HepG2 (cell line): ENCODE results near the gene KLF6. TPM values are rescaled to one million over a fixed set of nuclear protein-coding genes. Genes with fewer than 3 reads are reported as not detected.

Experiments used
- GRHL1 ChIP-seq: sonication (generic); formaldehyde crosslinking; conservative IDR thresholded peaks from 2 replicates; pipeline ENCODE4 v1.8.0; 2022; ENCODE audit warnings: missing genetic modification reagents
- HCFC1 ChIP-seq: fragments of 150-350 bp; IDR thresholded peaks from 2 replicates; pipeline ENCODE4 v1.6.1; 2014; ENCODE audit warnings: low read depth, low read length
- HIVEP1 ChIP-seq: sonication (generic); formaldehyde crosslinking; IDR thresholded peaks from 2 replicates; pipeline ENCODE4 v1.4.0; 2020; ENCODE audit warnings: mild to moderate bottlenecking, missing genetic modification reagents
- KAT8 ChIP-seq: IDR thresholded peaks from 2 replicates; pipeline ENCODE4 v1.6.1; 2016; ENCODE audit warnings: missing genetic modification reagents, missing compliant biosample characterization
- KDM5A ChIP-seq: fragments of 200-600 bp; sonication (generic); IDR thresholded peaks from 2 replicates; pipeline ENCODE4 v1.7.0; 2018; ENCODE audit warnings: antibody characterized with exemption, mild to moderate bottlenecking, low read length, borderline replicate concordance
- KLF15 ChIP-seq: sonication (generic); formaldehyde crosslinking; IDR thresholded peaks from 2 replicates; pipeline ENCODE4 v1.8.1; 2023; ENCODE audit warnings: borderline replicate concordance, mild to moderate bottlenecking, inconsistent platforms, missing genetic modification reagents, mixed read lengths
- MTA1 ChIP-seq: sonication (generic); formaldehyde crosslinking; IDR thresholded peaks from 2 replicates; pipeline ENCODE4 v1.4.0; 2020; ENCODE audit warnings: missing genetic modification reagents, mild to moderate bottlenecking, borderline replicate concordance
- MTF2 ChIP-seq: sonication (generic); formaldehyde crosslinking; IDR thresholded peaks from 2 replicates; pipeline ENCODE4 v1.5.0; 2020; ENCODE audit warnings: missing genetic modification reagents, borderline replicate concordance
- RARG ChIP-seq: sonication (generic); formaldehyde crosslinking; IDR thresholded peaks from 2 replicates; pipeline ENCODE4 v1.4.0; 2020; ENCODE audit warnings: low read depth, mild to moderate bottlenecking, missing genetic modification reagents
- RFX3 ChIP-seq: IDR thresholded peaks from 2 replicates; pipeline ENCODE4 v1.6.1; 2016; ENCODE audit warnings: missing biosample characterization, missing genetic modification reagents
- ZNF205 ChIP-seq: IDR thresholded peaks from 2 replicates; pipeline ENCODE4 v1.6.1; 2018; ENCODE audit warnings: missing biosample characterization, missing genetic modification reagents
- ZNF318 ChIP-seq: sonication (generic); formaldehyde crosslinking; IDR thresholded peaks from 2 replicates; pipeline ENCODE4 v1.4.0; 2020; ENCODE audit warnings: mild to moderate bottlenecking, missing genetic modification reagents
- ZNF367 ChIP-seq: sonication (generic); formaldehyde crosslinking; IDR thresholded peaks from 2 replicates; pipeline ENCODE4 v1.4.0; 2020; ENCODE audit warnings: missing genetic modification reagents, borderline replicate concordance
- ZNF513 ChIP-seq: sonication (generic); formaldehyde crosslinking; conservative IDR thresholded peaks from 2 replicates; pipeline ENCODE4 v1.5.0; 2020; ENCODE audit warnings: missing genetic modification reagents
- polyA plus RNA-seq, 8 experiments: library from polyadenylated mRNA; depleted of rRNA in 3 of 8; stranded (reverse) in 7 of 8; unstranded in 1 of 8; fragments of >200 nt; fragmentation: Illumina TruSeq in 4 of 8; extraction: Trizol in 4 of 8; gene quantifications; 2 replicates each; pipeline versions ENCODE4 v1.2.1 to v1.2.3, GENCODE V29; 2011 to 2016; ENCODE audit warnings: low read depth in 4 of 8, missing spikeins in 1 of 8, mixed read lengths in 1 of 8; ENCODE audit not compliant: insufficient read depth in 1 of 8
- total RNA-seq, 5 experiments: library from RNA; depleted of rRNA; stranded (reverse); fragments of >200 nt; fragmentation: Illumina TruSeq; extraction: Trizol; gene quantifications; 2 replicates each; pipeline ENCODE4 v1.2.3, GENCODE V29; 2016; ENCODE audit warnings: low read depth in 1 of 5
- TF ChIP-seq, protein P1 (sequence below): sonication (generic); formaldehyde crosslinking; IDR thresholded peaks from 2 replicates; pipeline ENCODE4 v1.4.0; 2020; ENCODE audit warnings: missing genetic modification reagents

The KLF6 gene
- total and polyA plus RNA-seq, 2 of the 13 experiments (the other 11 are each of a cell fraction or from before 2014, with no cell fraction given), result 27.0 to 71.9 TPM

- TF ChIP-seq ZNF513 (CRISPR knock-in tag) (0 out of 2 replicates have a peak, but pooled peaks have one; percentile 3), HCFC1 (no peak), HIVEP1 (CRISPR knock-in tag) (no peak; the same call in 1 of the 2 replicates), ZNF205 (CRISPR knock-in tag) (no peak), ZNF318 (no peak), MTF2 (no peak), KLF15 (CRISPR knock-in tag) (no peak), GRHL1 (no peak), RFX3 (no peak), MTA1 (CRISPR knock-in tag) (no peak; the same call in 1 of the 2 replicates), ZNF367 (CRISPR knock-in tag) (no peak), KDM5A (no peak), RARG (CRISPR knock-in tag) (no peak), KAT8 (CRISPR knock-in tag) (no peak)
- TF ChIP-seq, protein P1, sequence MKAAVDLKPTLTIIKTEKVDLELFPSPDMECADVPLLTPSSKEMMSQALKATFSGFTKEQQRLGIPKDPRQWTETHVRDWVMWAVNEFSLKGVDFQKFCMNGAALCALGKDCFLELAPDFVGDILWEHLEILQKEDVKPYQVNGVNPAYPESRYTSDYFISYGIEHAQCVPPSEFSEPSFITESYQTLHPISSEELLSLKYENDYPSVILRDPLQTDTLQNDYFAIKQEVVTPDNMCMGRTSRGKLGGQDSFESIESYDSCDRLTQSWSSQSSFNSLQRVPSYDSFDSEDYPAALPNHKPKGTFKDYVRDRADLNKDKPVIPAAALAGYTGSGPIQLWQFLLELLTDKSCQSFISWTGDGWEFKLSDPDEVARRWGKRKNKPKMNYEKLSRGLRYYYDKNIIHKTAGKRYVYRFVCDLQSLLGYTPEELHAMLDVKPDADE (CRISPR knock-in tag), result no peak
Measured at GRCh38 chr10:3785851-3786271, 852 bp upstream of the KLF6 start (continued).
